Upper lobe of left lung (tissue), 6 donors: ENCODE data around the gene CMTM1. TPM values are rescaled to one million over a fixed set of nuclear protein-coding genes. Genes with fewer than 3 reads are reported as not detected.

Experiments
- ATAC-seq, 2 donors: fragments of 200-7000 bp; cut with Tn5 transposase; one replicate each; pipeline ENCODE4 v1.9.1; 2022; ENCODE audit warnings: mild to moderate bottlenecking in 2 of 2, moderate library complexity in 2 of 2; ENCODE audit not compliant: low FRiP score in 2 of 2
- DNase-seq, 2 donors: peaks; one replicate each; pipeline ENCODE4 v3.0.0-alpha.2; 2019 to 2020
- H3K27ac ChIP-seq, 4 donors: fragments of 200-600 bp; sonication (generic); one replicate each; pipeline ENCODE4 v1.5.1; 2016 to 2019
- H3K27me3 ChIP-seq, 4 donors: fragments of 200-600 bp; sonication (generic); one replicate each; pipeline ENCODE4 v1.5.1; 2017 to 2019
- H3K36me3 ChIP-seq, 4 donors: fragments of 200-600 bp; sonication (generic); one replicate each; pipeline ENCODE4 v1.5.1; 2016 to 2019
- H3K4me1 ChIP-seq, 4 donors: fragments of 200-600 bp; sonication (generic); one replicate each; pipeline ENCODE4 v1.5.1; 2018 to 2019
- H3K4me3 ChIP-seq, 4 donors: fragments of 200-600 bp; sonication (generic); one replicate each; pipeline ENCODE4 v1.5.1; 2017 to 2019; ENCODE audit warnings: mild to moderate bottlenecking in 2 of 4, moderate library complexity in 1 of 4
- H3K9me3 ChIP-seq, 4 donors: fragments of 200-600 bp; sonication (generic); one replicate each; pipeline ENCODE4 v1.5.1; 2018 to 2019
- CTCF ChIP-seq, 6 experiments: fragments of 450-650 bp in 4 of 6; fragments of 200-600 bp in 2 of 6; sonication (generic) in 2 of 6; IDR thresholded peaks; one replicate each; pipeline ENCODE4 v1.5.1; 2016 to 2019; ENCODE audit warnings: antibody characterized with exemption in 6 of 6
- EP300 ChIP-seq, 4 donors: sonication (generic); formaldehyde crosslinking; IDR thresholded peaks; one replicate each; pipeline ENCODE4 v1.5.1; 2017; ENCODE audit warnings: antibody characterized with exemption in 4 of 4, control low read depth in 2 of 4
- POLR2A ChIP-seq, 4 donors: fragments of 450-650 bp; IDR thresholded peaks; one replicate each; pipeline ENCODE4 v1.5.1; 2016 to 2017; ENCODE audit warnings: antibody characterized with exemption in 4 of 4, mild to moderate bottlenecking in 2 of 4
- POLR2AphosphoS5 ChIP-seq, 2 donors: sonication (generic); formaldehyde crosslinking; IDR thresholded peaks; one replicate each; pipeline ENCODE4 v1.5.1; 2017; ENCODE audit warnings: antibody characterized with exemption in 2 of 2
- WGBS, 2 donors: methylation state at CpG; one replicate each; pipeline ENCODE4 v1.1.5; 2017 to 2018; 5-methylcytosine and 5-hydroxymethylcytosine counted together
- total RNA-seq, 6 donors: library from RNA; depleted of rRNA in 4 of 6; stranded (reverse); fragments of >200 nt in 4 of 6; gene quantifications; one replicate each; pipeline versions ENCODE4 v1.1.0 to v1.2.1, GENCODE V29; 2016 to 2021
- donor health status: DM: no; HTN: no; CAD: no; lungs with moderate emphysema.
- donor health status: DM: no; HTN: yes; CAD: no; lungs with severe emphysema.

Gene CMTM1
- total RNA-seq, 6 donors from 2014 or later: 0.61 to 9.5 (median 2.6) TPM; not detected in 2

DNA sequence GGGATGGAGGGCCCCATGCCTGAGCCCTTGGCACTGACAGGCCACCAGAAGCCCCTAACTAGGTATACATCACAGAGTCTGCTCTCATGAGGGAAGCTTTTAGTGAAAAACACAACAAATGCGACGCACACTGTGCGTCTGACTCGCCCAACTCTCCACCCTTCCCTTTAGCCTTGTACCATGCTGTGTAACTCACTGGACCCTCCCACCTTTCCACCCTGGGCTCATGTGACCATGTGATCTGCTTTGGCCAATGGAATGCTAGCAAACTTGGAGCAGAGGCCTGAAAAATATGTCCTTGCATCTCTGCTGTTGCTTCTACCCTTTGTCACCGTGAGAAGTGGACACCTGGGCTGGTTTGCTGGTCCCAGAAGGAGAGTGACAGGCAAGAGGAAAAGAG is 37.9 kb upstream of the CMTM1 start:
- no peak overlapping the region for H3K4me3 ChIP-seq
- H3K27ac ChIP-seq: no peak overlapping the region
- H3K36me3 ChIP-seq: peaks cover 6 to 62% (median 42%) of the 10 kb centered on the region in 4 donors
- no peaks in the 10 kb centered on the region for H3K9me3 ChIP-seq
- DNase-seq (no peak), ATAC-seq (no peak)
- peaks cover 21 to 24% (median 24%) of the 10 kb centered on the region in 4 donors for H3K4me1 ChIP-seq
- no peak for TF ChIP-seq EP300 (IDR thresholded peaks at IDR 0.05)
- no peak for TF ChIP-seq POLR2AphosphoS5 (IDR thresholded peaks at IDR 0.05)
- no peak for TF ChIP-seq POLR2A (IDR thresholded peaks at IDR 0.05)
- no peak for TF ChIP-seq CTCF (IDR thresholded peaks at IDR 0.05)
- 93 to 95% methylated on average over 5 of the region's 5 CpGs for WGBS, 2 donors
- no peaks in the 10 kb centered on the region for H3K27me3 ChIP-seq

DNA sequence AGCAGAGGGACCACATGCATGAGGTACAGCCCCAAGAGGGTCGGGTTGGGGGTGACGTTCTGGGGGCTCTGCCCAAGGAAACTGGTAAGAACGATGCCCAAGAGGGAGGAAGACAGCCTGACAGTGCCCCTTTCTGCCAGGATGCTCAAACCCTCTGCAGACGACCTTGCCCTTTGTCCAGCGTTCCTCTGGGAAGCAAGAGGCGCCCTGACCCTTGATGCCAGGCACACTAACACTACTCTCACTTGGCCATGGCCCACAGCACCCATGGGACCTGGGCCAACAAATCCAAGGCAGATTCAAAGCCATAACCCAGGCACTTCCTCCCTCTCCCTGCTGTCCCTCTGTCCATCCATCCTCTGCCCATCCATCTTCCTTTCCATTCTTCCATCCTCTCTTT is 36.8 kb upstream of the CMTM1 start:
- ATAC-seq: no peak
- Histone ChIP-seq H3K27ac (no peak overlapping the region), H3K4me1 (peaks cover 9 to 12% (median 12%) of the 10 kb centered on the region in 4 donors), H3K36me3 (peaks cover 6 to 62% (median 42%) of the 10 kb centered on the region in 4 donors), H3K9me3 (no peaks in the 10 kb centered on the region), H3K27me3 (no peaks in the 10 kb centered on the region), H3K4me3 (no peak overlapping the region)
- no peak for DNase-seq
- WGBS, 2 donors: 87 to 89% methylated on average over 6 of the region's 6 CpGs
- TF ChIP-seq POLR2AphosphoS5 (IDR thresholded peaks at IDR 0.05) (no peak), EP300 (IDR thresholded peaks at IDR 0.05) (no peak)

- ATAC-seq (no peak), DNase-seq (no peak)
- H3K4me1 ChIP-seq: peaks cover 0 to 2% (median under 1%) of the 10 kb centered on the region in 4 donors
- H3K9me3 ChIP-seq: no peaks in the 10 kb centered on the region
- 38 to 90% methylated on average over 1 of the region's 1 CpG for whole genome bisulfite sequencing, 2 donors
- H3K4me3 ChIP-seq: no peak overlapping the region
- TF ChIP-seq POLR2AphosphoS5 (IDR thresholded peaks at IDR 0.05) (no peak), CTCF (IDR thresholded peaks at IDR 0.05) (no peak), EP300 (IDR thresholded peaks at IDR 0.05) (no peak)
- H3K36me3 ChIP-seq: peaks cover 10 to 51% (median 37%) of the 10 kb centered on the region in 4 donors
- no peak overlapping the region for H3K27ac ChIP-seq
- no peaks in the 10 kb centered on the region for H3K27me3 ChIP-seq
Measured at GRCh38 chr16:66534376-66534799, 31.9 kb upstream of the CMTM1 start.

GRCh38 chr16:66536525-66536924 is 29.7 kb upstream of the CMTM1 start:
- DNase-seq (no peak), ATAC-seq (no peak)
- no peak for TF ChIP-seq POLR2A (IDR thresholded peaks at IDR 0.05)
- no peak for TF ChIP-seq EP300 (IDR thresholded peaks at IDR 0.05)
- TF ChIP-seq CTCF (IDR thresholded peaks at IDR 0.05): no peak
- no peak for TF ChIP-seq POLR2AphosphoS5 (IDR thresholded peaks at IDR 0.05)
- Histone ChIP-seq H3K9me3 (no peaks in the 10 kb centered on the region), H3K4me1 (peaks cover 0 to 6% (median 4%) of the 10 kb centered on the region in 4 donors), H3K27me3 (no peaks in the 10 kb centered on the region), H3K4me3 (no peak overlapping the region), H3K36me3 (peaks cover 4 to 41% (median 24%) of the 10 kb centered on the region in 4 donors), H3K27ac (no peak overlapping the region)
- WGBS, 2 donors: 85 to 93% methylated on average over 4 of the region's 4 CpGs

DNA sequence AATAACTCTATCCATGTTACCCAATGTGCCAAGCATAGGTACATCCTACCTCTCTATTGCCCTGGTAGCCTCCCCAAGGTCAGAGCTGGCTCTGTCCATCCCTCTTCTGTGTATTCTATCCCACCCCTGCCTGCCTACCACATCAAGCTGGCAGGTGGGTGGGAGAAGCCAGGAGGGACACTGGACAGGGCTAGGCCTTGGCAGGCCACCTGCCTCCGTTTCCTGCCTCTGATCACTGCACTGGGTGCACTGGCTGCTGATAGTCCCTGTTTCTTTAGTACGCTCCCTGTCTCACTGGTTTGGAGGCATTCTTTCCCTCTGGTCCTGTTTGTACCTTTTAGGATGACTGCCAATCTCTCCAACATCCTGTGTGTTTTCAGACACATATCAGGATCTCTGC is 29.0 kb upstream of the CMTM1 start:
- DNase-seq: no peak
- Histone ChIP-seq H3K27ac (no peak overlapping the region), H3K36me3 (peaks cover 4 to 43% (median 24%) of the 10 kb centered on the region in 4 donors), H3K4me1 (peaks cover 0 to 6% (median 4%) of the 10 kb centered on the region in 4 donors), H3K4me3 (no peak overlapping the region), H3K9me3 (no peaks in the 10 kb centered on the region), H3K27me3 (no peaks in the 10 kb centered on the region)
- TF ChIP-seq CTCF (IDR thresholded peaks at IDR 0.05) (no peak), EP300 (IDR thresholded peaks at IDR 0.05) (no peak), POLR2AphosphoS5 (IDR thresholded peaks at IDR 0.05) (no peak), POLR2A (IDR thresholded peaks at IDR 0.05) (no peak)
- WGBS, 2 donors: 88 to 97% methylated on average over 2 of the region's 2 CpGs
- peak in 1 of 2 donors; percentile 34 for ATAC-seq
